Left ventricle myocardium inferior (tissue), 1 donor: ENCODE results near the gene SPATA20. TPM values are rescaled to one million over a fixed set of nuclear protein-coding genes. Genes with fewer than 3 reads are reported as not detected.

Source experiments
- DNase-seq: peaks from one replicate; pipeline ENCODE4 v3.0.0-alpha.2; 2020
- H3K27ac ChIP-seq: fragments of 200-600 bp; replicated peaks from 2 replicates; pipeline ENCODE4 v1.8.0; 2021
- H3K27me3 ChIP-seq: fragments of 200-600 bp; 2 replicates; pipeline ENCODE4 v1.8.0; 2021; ENCODE audit warnings: low read depth
- H3K36me3 ChIP-seq: fragments of 200-600 bp; 2 replicates; pipeline ENCODE4 v1.8.0; 2021
- H3K4me1 ChIP-seq: fragments of 200-600 bp; 2 replicates; pipeline ENCODE4 v1.8.0; 2021
- H3K4me3 ChIP-seq: fragments of 200-600 bp; 2 replicates; pipeline ENCODE4 v1.8.0; 2021; ENCODE audit warnings: mild to moderate bottlenecking, moderate library complexity
- H3K9me3 ChIP-seq: fragments of 200-600 bp; replicated peaks from 2 replicates; pipeline ENCODE4 v1.8.0; 2021
- intact Hi-C: fragments of 100-400 bp; cut with micrococcal nuclease; formaldehyde crosslinking; loops from one replicate; pipeline ENCODE4 v1.11.0; 2022
- total RNA-seq: library from RNA; stranded (reverse); fragmentation: NEBNext Ultra II Directional; extraction: Animal tissue kit (Norgen Biotek cat#: 25700); gene quantifications from one replicate; pipeline ENCODE4 v1.2.1, GENCODE V29; 2021
- TF ChIP-seq, protein P1 (sequence below): fragments of 200-600 bp; IDR thresholded peaks from 2 replicates; pipeline ENCODE4 v1.8.0; 2021; ENCODE audit warnings: antibody characterized with exemption, mild to moderate bottlenecking, borderline replicate concordance
- donor health status: DM: no; HTN: yes; CAD: no; lungs with severe emphysema.

The SPATA20 gene
- total RNA-seq, 1 donor from 2014 or later, result 66.3 TPM

DNA sequence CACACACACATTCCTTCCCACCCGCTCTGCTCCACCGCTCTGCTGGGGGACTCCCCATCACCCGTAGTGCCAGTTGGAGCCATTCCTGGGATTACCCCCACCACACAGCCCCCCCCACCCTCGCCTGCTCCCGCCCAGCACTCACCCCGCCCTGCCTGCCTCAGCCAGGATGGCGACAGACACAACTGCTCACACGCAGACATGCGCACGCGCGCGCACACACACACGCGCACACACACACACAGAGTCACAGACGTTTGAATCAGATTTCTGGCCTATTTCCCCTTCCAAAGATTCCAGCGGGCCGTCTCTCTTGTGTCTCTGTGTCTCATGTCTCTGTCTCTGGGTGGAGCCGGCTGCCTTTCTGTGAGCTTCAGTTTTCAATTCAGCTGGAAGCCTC, 17.9 kb downstream of the SPATA20 start:
- intact Hi-C loops, result no loop called here
- H3K9me3 ChIP-seq, result no peaks in the 10 kb centered on the region
- H3K4me1 ChIP-seq, result peaks cover 32% of the 10 kb centered on the region
- TF ChIP-seq, protein P1, sequence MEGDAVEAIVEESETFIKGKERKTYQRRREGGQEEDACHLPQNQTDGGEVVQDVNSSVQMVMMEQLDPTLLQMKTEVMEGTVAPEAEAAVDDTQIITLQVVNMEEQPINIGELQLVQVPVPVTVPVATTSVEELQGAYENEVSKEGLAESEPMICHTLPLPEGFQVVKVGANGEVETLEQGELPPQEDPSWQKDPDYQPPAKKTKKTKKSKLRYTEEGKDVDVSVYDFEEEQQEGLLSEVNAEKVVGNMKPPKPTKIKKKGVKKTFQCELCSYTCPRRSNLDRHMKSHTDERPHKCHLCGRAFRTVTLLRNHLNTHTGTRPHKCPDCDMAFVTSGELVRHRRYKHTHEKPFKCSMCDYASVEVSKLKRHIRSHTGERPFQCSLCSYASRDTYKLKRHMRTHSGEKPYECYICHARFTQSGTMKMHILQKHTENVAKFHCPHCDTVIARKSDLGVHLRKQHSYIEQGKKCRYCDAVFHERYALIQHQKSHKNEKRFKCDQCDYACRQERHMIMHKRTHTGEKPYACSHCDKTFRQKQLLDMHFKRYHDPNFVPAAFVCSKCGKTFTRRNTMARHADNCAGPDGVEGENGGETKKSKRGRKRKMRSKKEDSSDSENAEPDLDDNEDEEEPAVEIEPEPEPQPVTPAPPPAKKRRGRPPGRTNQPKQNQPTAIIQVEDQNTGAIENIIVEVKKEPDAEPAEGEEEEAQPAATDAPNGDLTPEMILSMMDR, result no peak
- no peaks in the 10 kb centered on the region for H3K36me3 ChIP-seq
- peak; percentile 67 for DNase-seq
- H3K27ac ChIP-seq, result no peak overlapping the region
- H3K4me3 ChIP-seq, result no peak overlapping the region
- H3K27me3 ChIP-seq, result peaks cover 76% of the 10 kb centered on the region

DNA sequence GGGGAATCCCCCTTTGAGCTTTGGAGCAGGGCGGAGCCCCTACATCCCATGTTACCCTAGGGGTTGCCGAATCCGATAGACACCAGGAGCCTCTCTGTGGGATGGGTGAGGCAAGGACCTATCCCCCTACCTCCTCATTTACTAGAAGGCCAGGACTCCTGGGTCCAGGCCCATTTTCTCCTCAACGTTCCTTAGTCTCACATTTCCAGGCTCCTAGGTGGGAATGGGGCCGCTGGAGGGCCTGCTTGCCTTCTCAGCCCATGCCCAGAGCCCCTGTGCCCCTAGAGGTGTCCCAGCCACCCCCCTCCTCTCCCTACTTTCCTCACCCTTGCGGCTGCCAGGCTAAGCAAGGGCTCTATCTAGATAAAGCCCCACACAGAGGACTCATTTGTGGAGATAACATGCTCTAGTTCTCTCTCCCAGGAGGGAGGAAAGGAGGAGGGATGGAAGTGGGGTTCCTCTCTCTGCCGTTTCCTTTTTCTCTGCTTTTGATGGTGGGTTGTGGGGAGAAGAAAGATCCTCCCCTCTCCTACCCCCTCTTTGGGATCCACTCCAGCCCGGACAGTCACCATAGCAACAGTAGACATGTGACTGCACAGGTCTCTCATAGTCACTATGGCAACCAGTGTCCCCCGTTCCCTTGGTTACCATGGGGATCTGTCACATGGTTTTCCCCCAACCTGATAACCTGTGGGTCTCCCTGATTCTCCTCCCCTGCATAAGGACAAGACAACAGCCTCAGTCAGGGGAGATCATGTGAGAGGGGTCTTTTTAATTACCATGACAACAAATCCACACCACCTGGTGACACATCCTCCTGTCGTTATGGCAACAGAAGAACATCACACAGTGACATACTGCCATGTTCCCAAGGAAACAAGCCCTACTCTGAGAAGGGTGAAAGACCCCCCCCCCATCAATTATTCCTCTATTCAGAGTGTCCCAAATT, 18.7 kb downstream of the SPATA20 start:
- H3K27me3 ChIP-seq, result peaks cover 68% of the 10 kb centered on the region
- peaks cover 24% of the 10 kb centered on the region for H3K4me1 ChIP-seq
- H3K4me3 ChIP-seq, result no peak overlapping the region
- TF ChIP-seq, protein P1, result no peak
- no peaks in the 10 kb centered on the region for H3K9me3 ChIP-seq
- no peak overlapping the region for H3K27ac ChIP-seq
- intact Hi-C loops, result no loop called here
- H3K36me3 ChIP-seq, result no peaks in the 10 kb centered on the region
- DNase-seq, result no peak

GRCh38 chr17:50566886-50567285, 19.9 kb downstream of the SPATA20 start:
- peaks cover 13% of the 10 kb centered on the region for H3K4me1 ChIP-seq
- DNase-seq, result no peak
- intact Hi-C loops, result no loop called here
- no peak overlapping the region for H3K4me3 ChIP-seq
- H3K27me3 ChIP-seq, result peaks cover 56% of the 10 kb centered on the region
- TF ChIP-seq, protein P1, result no peak
- no peaks in the 10 kb centered on the region for H3K9me3 ChIP-seq
- no peak overlapping the region for H3K27ac ChIP-seq
- no peaks in the 10 kb centered on the region for H3K36me3 ChIP-seq

DNA sequence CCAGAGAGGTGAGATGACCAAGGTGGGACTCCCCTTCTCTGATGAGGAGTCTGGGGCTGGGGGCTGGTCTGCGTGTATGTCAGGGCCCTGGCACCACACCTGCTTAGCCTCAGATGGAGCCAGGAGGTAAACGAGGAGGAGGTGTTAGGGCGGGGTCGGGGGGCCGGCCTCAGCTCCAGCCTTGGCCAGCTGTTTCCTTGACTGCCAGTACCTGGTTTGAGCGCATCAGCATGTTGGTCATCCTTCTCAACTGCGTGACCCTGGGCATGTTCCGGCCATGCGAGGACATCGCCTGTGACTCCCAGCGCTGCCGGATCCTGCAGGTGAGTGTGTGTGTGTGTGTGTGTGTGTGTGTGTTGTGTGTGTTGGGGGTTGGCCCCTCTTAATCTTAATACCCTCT, 21.7 kb downstream of the SPATA20 start:
- Histone ChIP-seq H3K4me1 (peaks cover 13% of the 10 kb centered on the region), H3K9me3 (no peaks in the 10 kb centered on the region), H3K27ac (no peak overlapping the region), H3K27me3 (peaks cover 42% of the 10 kb centered on the region), H3K36me3 (no peaks in the 10 kb centered on the region), H3K4me3 (no peak overlapping the region)
- no peak for DNase-seq
- intact Hi-C loops, result no loop called here
- TF ChIP-seq, protein P1, result no peak

- Histone ChIP-seq H3K4me1 (peaks cover 10% of the 10 kb centered on the region), H3K27me3 (peaks cover 35% of the 10 kb centered on the region), H3K9me3 (no peaks in the 10 kb centered on the region), H3K4me3 (no peak overlapping the region), H3K27ac (no peak overlapping the region), H3K36me3 (no peaks in the 10 kb centered on the region)
- TF ChIP-seq, protein P1, result no peak
- intact Hi-C loops, result no loop called here
- DNase-seq, result no peak
Measured at GRCh38 chr17:50569592-50569991, 22.6 kb downstream of the SPATA20 start.
